ENCODE data around the gene COL23A1. TPM values are rescaled to one million over a fixed set of nuclear protein-coding genes. Genes with fewer than 3 reads are reported as not detected.

The COL23A1 gene
- polyA plus RNA-seq, 1 donor (not counting 4 experiments of a cell fraction or from before 2014, with no cell fraction given), result not detected

- H3K4me3 ChIP-seq (ENCODE audit: control insufficient read depth in 2 of 3, extremely low read depth in 1 of 3, insufficient read depth in 2 of 3, low read depth in 1 of 3, low read length in 3 of 3), result no peak overlapping the region
- H3K79me2 ChIP-seq (ENCODE audit: control insufficient read depth, insufficient read depth, low read length), result no peaks in the 10 kb centered on the region
- DNase-seq (ENCODE audit: low read depth, low spot score) (no peak), FAIRE-seq (no peak)
- no peak for TF ChIP-seq EZH2 (IDR thresholded peaks at IDR 0.05; ENCODE audit: low read length)
- TF ChIP-seq CTCF (optimal IDR thresholded peaks at IDR 0.05 in 1 of 3, IDR thresholded peaks at IDR 0.05 in 1 of 3, conservative IDR thresholded peaks at IDR 0.05 in 1 of 3; ENCODE audit: extremely low read depth in 1 of 3, insufficient read depth in 2 of 3, low read length in 3 of 3), result no peak
- no peaks in the 10 kb centered on the region for H3K9me3 ChIP-seq (ENCODE audit: control insufficient read depth, low read depth, low read length)
- no peak overlapping the region for H3K27ac ChIP-seq (ENCODE audit: control insufficient read depth, insufficient read depth, low read length)
- dilution Hi-C loops (cut with MboI; ENCODE audit: extremely low pct_ligation_motif_present, low sequenced_read_pairs), result no loop called here
- no peaks in the 10 kb centered on the region for H3K27me3 ChIP-seq (ENCODE audit: control insufficient read depth, extremely low read depth, insufficient read depth, low read length)
- H3K4me1 ChIP-seq (ENCODE audit: control insufficient read depth, extremely low read depth, insufficient read depth, low read length), result peaks cover 2% of the 10 kb centered on the region
- H2AFZ ChIP-seq (ENCODE audit: control insufficient read depth, low read length), result no peak overlapping the region
- no peaks in the 10 kb centered on the region for H3K36me3 ChIP-seq (ENCODE audit: control insufficient read depth in 2 of 2, extremely low read depth in 1 of 2, insufficient read depth in 2 of 2, low read length in 2 of 2)
- H3K4me2 ChIP-seq (ENCODE audit: control insufficient read depth, extremely low read depth, insufficient read depth, low read depth, low read length), result no peak overlapping the region
- no peak overlapping the region for H3K9ac ChIP-seq (ENCODE audit: control insufficient read depth, extremely low read depth, insufficient read depth, low read length)
- no peaks in the 10 kb centered on the region for H3K9me1 ChIP-seq (ENCODE audit: control insufficient read depth, extremely low read depth, insufficient read depth, low read length)
- H4K20me1 ChIP-seq (ENCODE audit: control insufficient read depth, extremely low read depth, insufficient read depth, low read length), result no peaks in the 10 kb centered on the region
Measured at GRCh38 chr5:178424810-178425177, 165.4 kb downstream of the COL23A1 start.

DNA sequence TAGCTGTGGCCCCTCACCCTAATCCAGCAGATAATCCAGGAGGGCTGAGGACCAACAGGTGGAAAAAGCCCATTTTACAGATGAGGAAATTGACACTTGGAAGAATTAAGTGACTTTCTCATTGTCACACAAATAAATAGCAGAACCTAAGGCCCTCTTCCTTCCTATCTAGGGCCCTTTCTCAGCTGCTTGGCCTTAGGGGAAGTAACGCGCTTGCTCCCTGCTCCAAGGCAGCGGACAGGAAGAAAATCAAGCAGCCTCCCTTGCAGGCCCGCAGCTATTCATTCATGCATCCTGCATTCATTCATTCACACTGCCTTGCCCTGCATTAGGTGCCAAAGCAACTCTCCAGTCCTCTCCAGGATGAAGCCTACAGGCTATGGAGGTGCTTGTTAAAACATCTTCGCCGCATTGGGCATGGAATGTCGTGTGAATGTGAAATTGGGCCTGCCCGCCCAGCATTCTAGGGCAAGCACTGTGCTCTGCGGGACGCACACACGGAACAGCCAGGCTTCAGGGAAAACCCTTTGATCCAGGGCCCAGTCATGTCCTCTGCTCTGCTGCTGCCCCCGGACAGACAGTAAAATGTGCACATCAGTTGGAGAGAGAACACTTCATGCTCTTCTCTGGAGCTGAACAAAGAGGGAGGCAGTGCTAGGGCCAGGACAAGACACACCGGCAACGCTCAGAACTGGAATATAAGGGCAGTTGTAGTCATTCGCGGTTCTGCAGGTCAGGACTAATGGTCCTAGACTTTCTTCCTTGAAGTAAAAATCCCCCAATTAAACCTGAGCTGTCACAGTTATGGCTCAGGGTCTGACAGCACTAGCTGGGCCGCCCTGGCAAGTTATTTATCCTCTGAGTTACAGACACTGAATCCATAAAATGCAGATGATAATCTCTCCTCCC, 166.0 kb downstream of the COL23A1 start:
- Histone ChIP-seq H3K4me2 (ENCODE audit: control insufficient read depth, extremely low read depth, insufficient read depth, low read depth, low read length) (no peak overlapping the region), H3K9ac (ENCODE audit: control insufficient read depth, extremely low read depth, insufficient read depth, low read length) (no peak overlapping the region), H3K9me1 (ENCODE audit: control insufficient read depth, extremely low read depth, insufficient read depth, low read length) (no peaks in the 10 kb centered on the region), H3K4me1 (ENCODE audit: control insufficient read depth, extremely low read depth, insufficient read depth, low read length) (peaks cover 1% of the 10 kb centered on the region), H3K27ac (ENCODE audit: control insufficient read depth, insufficient read depth, low read length) (no peak overlapping the region), H3K36me3 (ENCODE audit: control insufficient read depth in 2 of 2, extremely low read depth in 1 of 2, insufficient read depth in 2 of 2, low read length in 2 of 2) (no peaks in the 10 kb centered on the region), H3K79me2 (ENCODE audit: control insufficient read depth, insufficient read depth, low read length) (no peaks in the 10 kb centered on the region), H4K20me1 (ENCODE audit: control insufficient read depth, extremely low read depth, insufficient read depth, low read length) (no peaks in the 10 kb centered on the region), H3K27me3 (ENCODE audit: control insufficient read depth, extremely low read depth, insufficient read depth, low read length) (no peaks in the 10 kb centered on the region), H3K4me3 (ENCODE audit: control insufficient read depth in 2 of 3, extremely low read depth in 1 of 3, insufficient read depth in 2 of 3, low read depth in 1 of 3, low read length in 3 of 3) (no peak overlapping the region), H3K9me3 (ENCODE audit: control insufficient read depth, low read depth, low read length) (no peaks in the 10 kb centered on the region), H2AFZ (ENCODE audit: control insufficient read depth, low read length) (no peak overlapping the region)
- TF ChIP-seq CTCF (optimal IDR thresholded peaks at IDR 0.05 in 1 of 3, IDR thresholded peaks at IDR 0.05 in 1 of 3, conservative IDR thresholded peaks at IDR 0.05 in 1 of 3; ENCODE audit: extremely low read depth in 1 of 3, insufficient read depth in 2 of 3, low read length in 3 of 3), result no peak
- no peak for TF ChIP-seq EZH2 (IDR thresholded peaks at IDR 0.05; ENCODE audit: low read length)
- FAIRE-seq (no peak), DNase-seq (ENCODE audit: low read depth, low spot score) (no peak)
- dilution Hi-C loops (cut with MboI; ENCODE audit: extremely low pct_ligation_motif_present, low sequenced_read_pairs), result no loop called here
